Activated CD8-positive, alpha-beta T cell treated with anti-CD3 and anti-CD28 coated beads, Interleukin-2, amount 10 ng/mL, durations not matched to agents 7 days and 5 days (primary cell): Measurements from ENCODE around the gene TOMM34. TPM values are rescaled to one million over a fixed set of nuclear protein-coding genes. Genes with fewer than 3 reads are reported as not detected.
A peak's percentile ranks its signal among the peaks of the same experiment; 100 is the strongest.

Experiments
- ATAC-seq: fragments of 150-1000 bp; cut with Tn5 transposase; one replicate; pipeline ENCODE4 v1.10.0; 2021; ENCODE audit warnings: moderate library complexity
- CTCF ChIA-PET: fragments of 350-600 bp; sonication (Branson Sonifier 250); formaldehyde crosslinking; loops from one replicate; lab custom pipeline; 2021; ENCODE audit warnings: antibody characterized with exemption; lab: Charles Lee
- POLR2A ChIA-PET: fragments of 350-600 bp; sonication (Branson Sonifier 250); formaldehyde crosslinking; loops from one replicate; lab custom pipeline; 2021; ENCODE audit warnings: antibody characterized with exemption; lab: Charles Lee
- DNase-seq: peaks from one replicate; pipeline ENCODE4 v3.0.0-alpha.2; 2020
- H3K27ac Mint-ChIP-seq: one replicate; pipeline ENCODE4 v1.8.0; 2021; ENCODE audit warnings: mild to moderate bottlenecking, mixed read lengths
- H3K27me3 Mint-ChIP-seq: one replicate; pipeline ENCODE4 v1.8.0; 2021; ENCODE audit warnings: low read depth, mixed read lengths
- H3K36me3 Mint-ChIP-seq: one replicate; pipeline ENCODE4 v1.8.0; 2021; ENCODE audit warnings: low read depth, mixed read lengths
- H3K4me1 Mint-ChIP-seq: one replicate; pipeline ENCODE4 v1.8.0; 2021; ENCODE audit warnings: low read depth, mixed read lengths
- H3K4me3 Mint-ChIP-seq: one replicate; pipeline ENCODE4 v1.8.0; 2021; ENCODE audit warnings: mild to moderate bottlenecking, mixed read lengths
- H3K9me3 Mint-ChIP-seq: one replicate; pipeline ENCODE4 v1.8.0; 2022; ENCODE audit warnings: mixed read lengths; ENCODE audit not compliant: insufficient read depth
- total RNA-seq, 2 experiments: library from RNA; stranded (reverse); gene quantifications; one replicate each; pipeline ENCODE4 v1.2.3, GENCODE V29; 2021

Gene TOMM34
- total RNA-seq, 2 experiments from 2014 or later = 20.2 to 20.3 TPM

DNA sequence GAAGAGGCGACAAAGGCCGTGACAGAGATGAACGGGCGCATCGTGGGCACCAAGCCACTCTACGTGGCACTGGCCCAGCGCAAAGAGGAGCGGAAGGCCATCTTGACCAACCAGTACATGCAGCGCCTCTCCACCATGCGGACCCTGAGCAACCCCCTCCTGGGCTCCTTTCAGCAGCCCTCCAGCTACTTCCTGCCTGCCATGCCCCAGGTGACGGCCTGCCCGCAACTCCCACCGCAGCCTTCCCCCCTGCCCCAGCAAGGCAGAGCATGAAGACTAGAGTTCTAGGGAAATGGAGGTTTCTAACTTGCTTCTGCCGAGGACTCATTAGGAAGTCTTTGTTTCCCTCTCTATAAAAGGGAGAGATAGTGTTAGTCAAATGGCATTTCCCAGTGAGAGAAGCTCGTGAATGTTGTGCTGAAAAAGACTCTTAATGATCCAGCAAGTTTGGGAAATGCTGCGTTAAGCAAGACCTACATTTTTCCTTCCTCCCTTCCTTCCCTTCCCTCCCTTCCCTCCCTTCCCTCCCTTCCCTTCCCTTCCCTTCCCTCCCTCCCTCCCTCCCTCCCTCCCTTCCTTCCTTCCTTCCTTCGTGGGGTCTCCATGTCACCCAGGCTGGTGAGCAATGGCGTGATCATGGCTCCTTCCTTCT is 29.6 kb downstream of the TOMM34 start:
- POLR2A ChIA-PET = no interaction called here
- CTCF ChIA-PET = interaction anchor here (0.6 kb wide), 1 partner anchor 91 kb away, joined by 3 read pairs; no protein-coding TSS in a partner anchor
- H3K36me3 Mint-ChIP-seq = peaks cover 30% of the 10 kb centered on the region
- H3K4me1 Mint-ChIP-seq = no peaks in the 10 kb centered on the region
- no peak overlapping the region for H3K27ac Mint-ChIP-seq
- no peaks in the 10 kb centered on the region for H3K9me3 Mint-ChIP-seq
- ATAC-seq = no peak
- DNase-seq = no peak
- no peaks in the 10 kb centered on the region for H3K27me3 Mint-ChIP-seq
- H3K4me3 Mint-ChIP-seq = no peak overlapping the region

DNA sequence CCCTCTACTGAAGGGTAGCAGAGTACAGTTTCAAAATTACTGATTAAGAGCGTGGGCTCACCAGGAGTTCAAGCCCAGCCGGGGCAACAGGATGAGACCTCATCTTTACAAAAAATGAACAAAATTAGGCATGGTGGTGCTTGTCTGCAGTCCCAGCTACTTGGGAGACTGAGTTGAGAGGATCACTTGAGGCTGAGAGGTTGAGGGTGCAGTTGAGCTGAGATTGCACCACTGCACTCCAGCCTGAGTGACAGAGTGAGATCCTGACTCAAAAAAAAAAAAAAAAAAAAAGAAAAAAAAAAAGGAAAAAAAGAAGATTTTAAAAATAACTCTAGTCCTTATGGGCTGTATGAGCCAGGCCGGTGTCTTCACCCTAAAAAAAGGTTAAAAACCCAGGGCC is 31.6 kb downstream of the TOMM34 start:
- DNase-seq (no peak), ATAC-seq (no peak)
- H3K36me3 Mint-ChIP-seq = peaks cover 32% of the 10 kb centered on the region
- no peaks in the 10 kb centered on the region for H3K27me3 Mint-ChIP-seq
- CTCF ChIA-PET = no interaction called here
- H3K4me1 Mint-ChIP-seq = peaks cover 3% of the 10 kb centered on the region
- POLR2A ChIA-PET = no interaction called here
- no peak overlapping the region for H3K27ac Mint-ChIP-seq
- no peaks in the 10 kb centered on the region for H3K9me3 Mint-ChIP-seq
- no peak overlapping the region for H3K4me3 Mint-ChIP-seq

DNA sequence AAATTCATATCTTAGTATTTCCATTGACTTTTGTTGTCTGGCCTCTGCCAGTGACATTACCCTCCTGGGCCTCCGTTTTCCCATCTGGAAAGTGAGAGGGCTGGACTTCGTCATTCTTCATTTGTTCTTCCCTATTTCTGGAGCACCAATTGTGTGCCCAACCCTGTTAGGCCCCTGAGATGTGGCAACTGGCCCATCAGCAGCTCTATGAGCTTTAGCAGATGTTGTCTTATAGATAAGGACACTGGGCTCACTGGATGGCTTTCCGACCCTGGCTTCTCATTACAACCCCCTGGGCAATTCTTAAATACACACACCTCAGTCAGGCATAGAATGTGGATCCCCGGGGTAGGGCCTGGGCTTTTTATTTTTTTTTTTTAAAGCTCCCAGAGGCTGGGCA is 35.7 kb downstream of the TOMM34 start:
- no peak overlapping the region for H3K27ac Mint-ChIP-seq
- no peaks in the 10 kb centered on the region for H3K27me3 Mint-ChIP-seq
- no peak for ATAC-seq
- no peaks in the 10 kb centered on the region for H3K9me3 Mint-ChIP-seq
- H3K4me3 Mint-ChIP-seq = no peak overlapping the region
- no peak for DNase-seq
- ChIA-PET CTCF (no interaction called here), POLR2A (no interaction called here)
- H3K4me1 Mint-ChIP-seq = peaks cover 3% of the 10 kb centered on the region
- peaks cover 32% of the 10 kb centered on the region for H3K36me3 Mint-ChIP-seq

DNA sequence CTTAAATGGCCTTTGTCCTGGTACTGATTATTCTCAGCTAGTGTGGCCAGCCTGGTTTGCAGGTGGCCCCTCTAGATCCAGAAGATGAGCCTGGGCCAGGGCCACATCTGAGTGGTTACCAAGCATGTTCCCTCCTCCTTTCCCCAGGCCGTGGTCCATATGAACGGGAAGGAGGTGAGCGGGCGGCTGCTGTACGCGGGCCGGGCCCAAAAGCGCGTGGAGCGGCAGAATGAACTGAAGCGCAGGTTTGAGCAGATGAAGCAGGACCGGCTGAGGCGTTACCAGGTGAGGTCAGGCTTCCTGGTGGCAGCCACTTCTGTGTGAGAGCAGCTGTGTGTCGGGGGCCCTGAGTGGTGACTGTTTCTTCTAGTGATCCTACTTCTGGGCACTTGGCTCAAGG is 38.8 kb downstream of the TOMM34 start:
- ATAC-seq = no peak
- Mint-ChIP-seq H3K9me3 (no peaks in the 10 kb centered on the region), H3K27me3 (no peaks in the 10 kb centered on the region), H3K4me1 (peaks cover 3% of the 10 kb centered on the region), H3K4me3 (no peak overlapping the region), H3K27ac (no peak overlapping the region), H3K36me3 (peaks cover 37% of the 10 kb centered on the region)
- POLR2A ChIA-PET = no interaction called here
- CTCF ChIA-PET = no interaction called here
- DNase-seq = no peak

GRCh38 chr20:44918761-44919160 is 41.4 kb downstream of the TOMM34 start:
- no peak overlapping the region for H3K27ac Mint-ChIP-seq
- no peaks in the 10 kb centered on the region for H3K9me3 Mint-ChIP-seq
- H3K27me3 Mint-ChIP-seq = no peaks in the 10 kb centered on the region
- ChIA-PET CTCF (no interaction called here), POLR2A (no interaction called here)
- H3K4me3 Mint-ChIP-seq = no peak overlapping the region
- peaks cover 42% of the 10 kb centered on the region for H3K36me3 Mint-ChIP-seq
- DNase-seq = no peak
- no peak for ATAC-seq
- peaks cover 14% of the 10 kb centered on the region for H3K4me1 Mint-ChIP-seq

GRCh38 chr20:44918342-44918741 is 41.9 kb downstream of the TOMM34 start:
- POLR2A ChIA-PET = no interaction called here
- ATAC-seq (no peak), DNase-seq (no peak)
- Mint-ChIP-seq H3K4me3 (no peak overlapping the region), H3K36me3 (peaks cover 45% of the 10 kb centered on the region), H3K9me3 (no peaks in the 10 kb centered on the region), H3K27ac (no peak overlapping the region), H3K4me1 (peaks cover 18% of the 10 kb centered on the region), H3K27me3 (no peaks in the 10 kb centered on the region)
- CTCF ChIA-PET = no interaction called here

- H3K4me3 Mint-ChIP-seq = no peak overlapping the region
- POLR2A ChIA-PET = interaction anchor here (0.8 kb wide), 1 partner anchor 90 kb away, joined by 3 read pairs; no protein-coding TSS in a partner anchor
- DNase-seq (no peak), ATAC-seq (no peak)
- H3K27me3 Mint-ChIP-seq = no peaks in the 10 kb centered on the region
- H3K27ac Mint-ChIP-seq = no peak overlapping the region
- CTCF ChIA-PET = interaction anchor here (1.0 kb wide), 1 partner anchor 42 kb away, joined by 4 read pairs; no protein-coding TSS in a partner anchor
- peaks cover 25% of the 10 kb centered on the region for H3K4me1 Mint-ChIP-seq
- no peaks in the 10 kb centered on the region for H3K9me3 Mint-ChIP-seq
- H3K36me3 Mint-ChIP-seq = peaks cover 47% of the 10 kb centered on the region
Measured at GRCh38 chr20:44917399-44917798, 42.8 kb downstream of the TOMM34 start.

DNA sequence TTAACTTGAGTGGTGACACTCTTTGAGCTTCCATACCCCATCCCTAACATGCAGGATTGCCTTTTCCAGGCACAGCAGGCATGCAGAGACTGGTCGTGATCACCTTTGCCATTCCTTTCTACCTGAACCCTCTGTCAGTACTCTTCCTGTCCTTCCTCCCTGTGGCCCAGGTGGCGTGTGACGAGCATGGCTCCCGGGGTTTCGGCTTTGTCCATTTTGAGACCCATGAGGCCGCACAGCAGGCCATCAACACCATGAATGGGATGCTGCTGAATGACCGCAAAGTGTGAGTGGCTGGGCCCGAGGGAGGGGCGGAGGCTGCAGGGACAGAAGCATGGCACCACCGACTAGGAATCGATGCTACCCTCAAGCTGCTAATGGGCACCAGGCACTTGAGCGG is 43.6 kb downstream of the TOMM34 start:
- ChIA-PET POLR2A (interaction anchor here (0.8 kb wide), 1 partner anchor 91 kb away, joined by 3 read pairs; no protein-coding TSS in a partner anchor), CTCF (no interaction called here)
- no peaks in the 10 kb centered on the region for H3K9me3 Mint-ChIP-seq
- H3K27ac Mint-ChIP-seq = no peak overlapping the region
- peaks cover 31% of the 10 kb centered on the region for H3K4me1 Mint-ChIP-seq
- no peaks in the 10 kb centered on the region for H3K27me3 Mint-ChIP-seq
- DNase-seq (no peak), ATAC-seq (no peak)
- H3K36me3 Mint-ChIP-seq = peaks cover 49% of the 10 kb centered on the region
- H3K4me3 Mint-ChIP-seq = no peak overlapping the region

- Mint-ChIP-seq H3K4me3 (no peak overlapping the region), H3K27ac (peak overlapping the region; percentile 85), H3K4me1 (peaks cover 42% of the 10 kb centered on the region), H3K36me3 (peaks cover 44% of the 10 kb centered on the region), H3K9me3 (no peaks in the 10 kb centered on the region), H3K27me3 (no peaks in the 10 kb centered on the region)
- DNase-seq (peak; percentile 39), ATAC-seq (peak; percentile 20)
- ChIA-PET CTCF (interaction anchor here (1.2 kb wide), 1 partner anchor 96 kb away, joined by 4 read pairs; no protein-coding TSS in a partner anchor), POLR2A (interaction anchor here (0.6 to 1.1 kb wide), 4 partner anchors 11 to 51 kb away, joined by 3 read pairs; partner anchors contain the start of gene YWHAB)
Measured at GRCh38 chr20:44914924-44915323, 45.3 kb downstream of the TOMM34 start.

DNA sequence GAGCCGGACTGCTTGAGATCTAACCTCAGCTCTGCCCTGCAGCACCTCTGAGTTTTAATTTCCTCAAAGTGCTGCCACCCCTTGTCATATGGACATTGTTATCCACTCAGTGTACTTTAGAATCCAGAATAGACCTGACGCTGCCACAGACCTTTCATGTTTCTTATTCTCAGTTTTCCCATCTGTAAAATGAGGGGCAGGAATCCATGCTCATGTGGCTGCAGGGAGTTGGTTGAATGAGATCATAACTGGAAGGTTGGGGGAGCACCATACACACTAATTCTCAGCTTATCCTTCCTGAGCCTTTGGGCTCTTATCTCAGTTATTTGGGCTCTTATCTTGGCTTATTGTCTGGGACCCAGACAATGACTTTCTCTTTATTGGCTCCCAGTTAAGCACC is 48.0 kb downstream of the TOMM34 start:
- CTCF ChIA-PET = no interaction called here
- Mint-ChIP-seq H3K4me3 (no peak overlapping the region), H3K9me3 (no peaks in the 10 kb centered on the region)

DNA sequence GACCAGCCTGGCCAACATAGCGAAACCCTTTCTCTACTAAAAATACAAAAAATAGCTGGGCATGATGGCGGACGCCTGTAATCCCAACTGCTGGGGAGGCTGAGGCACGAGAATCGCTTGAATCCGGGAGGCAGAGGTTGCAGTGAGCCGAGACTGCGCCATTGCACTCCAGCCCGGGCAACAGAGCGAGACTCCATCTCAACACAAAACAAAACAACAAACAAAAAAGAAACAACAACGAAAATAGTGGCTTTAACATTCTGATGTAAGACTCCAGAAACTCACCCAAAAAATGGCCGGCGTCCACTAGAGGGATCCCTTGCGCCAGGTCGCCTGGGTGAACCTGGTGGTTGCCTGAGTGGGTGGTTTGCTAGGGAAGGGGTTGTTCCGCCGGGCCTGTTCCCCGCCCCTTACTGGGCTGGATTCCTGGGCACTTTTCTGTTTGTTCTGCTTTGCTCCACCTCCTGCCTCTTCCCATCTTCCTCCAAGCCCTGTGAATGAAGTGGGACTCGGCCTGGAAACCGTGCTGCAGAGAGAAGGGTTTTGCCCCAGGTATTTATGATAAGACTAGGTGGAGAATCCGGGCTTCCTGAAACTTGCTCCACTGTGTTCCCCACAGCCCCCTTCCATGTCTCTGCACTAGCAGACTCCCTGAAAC is 48.8 kb downstream of the TOMM34 start:
- ATAC-seq (no peak), DNase-seq (peak; percentile 71)
- Mint-ChIP-seq H3K36me3 (peaks cover 60% of the 10 kb centered on the region), H3K4me3 (peak overlapping the region; percentile 62), H3K27me3 (no peaks in the 10 kb centered on the region), H3K27ac (no peak overlapping the region), H3K9me3 (no peaks in the 10 kb centered on the region), H3K4me1 (peaks cover 54% of the 10 kb centered on the region)
- CTCF ChIA-PET = interaction anchor here (0.8 to 2.6 kb wide), 7 partner anchors 9 to 185 kb away, joined by 3 to 12 read pairs (median 4); partner anchors contain the start of gene TOMM34
- POLR2A ChIA-PET = interaction anchor here (0.6 to 1.0 kb wide), 4 partner anchors 19 to 340 kb away, joined by 3 to 5 read pairs (median 3); partner anchors contain the start of gene YWHAB

More for the DNA sequence above, 48.0 kb downstream of the TOMM34 start:
- no peak for ATAC-seq
- Mint-ChIP-seq H3K27me3 (no peaks in the 10 kb centered on the region), H3K36me3 (peaks cover 57% of the 10 kb centered on the region), H3K27ac (no peak overlapping the region), H3K4me1 (peaks cover 54% of the 10 kb centered on the region)
- no peak for DNase-seq
- POLR2A ChIA-PET = no interaction called here
